ENCODE measurements around the gene BICD2. TPM values are rescaled to one million over a fixed set of nuclear protein-coding genes. Genes with fewer than 3 reads are reported as not detected.

The BICD2 gene
- total and polyA plus RNA-seq, 9 of the 15 experiments (the other 6 are each of a cell fraction or from before 2014, with no cell fraction given): 3.6 to 23.4 (median 11.8) TPM

- no peak for TF ChIP-seq ZNF592 (IDR thresholded peaks at IDR 0.05)
- TF ChIP-seq MAFF (IDR thresholded peaks at IDR 0.05; ENCODE audit: low read length): no peak
- TF ChIP-seq ELF1 (tag; IDR thresholded peaks at IDR 0.05): no peak
- no peak for TF ChIP-seq PRPF4 (IDR thresholded peaks at IDR 0.05; ENCODE audit: insufficient read depth, low read depth, low read length, poor library complexity, severe bottlenecking)
- no peak for TF ChIP-seq KLF16 (IDR thresholded peaks at IDR 0.05)
- TF ChIP-seq ZNF436 (CRISPR knock-in tag; IDR thresholded peaks at IDR 0.05): no peak
- TF ChIP-seq HDGF (IDR thresholded peaks at IDR 0.05): no peak
- no peak for TF ChIP-seq MLLT1 (IDR thresholded peaks at IDR 0.05)
- no peak for TF ChIP-seq BMI1 (IDR thresholded peaks at IDR 0.05; ENCODE audit: low read length)
- no peak for TF ChIP-seq ZNF79 (CRISPR knock-in tag; IDR thresholded peaks at IDR 0.05; ENCODE audit: low read depth)
- no peak for TF ChIP-seq CHD7 (IDR thresholded peaks at IDR 0.05; ENCODE audit: low read depth, low read length)
Observed at GRCh38 chr9:92786298-92786697, 21.7 kb upstream of the BICD2 start (continued).
